Right cardiac atrium (tissue), 5 donors: ENCODE data around the gene CACFD1. TPM values are rescaled to one million over a fixed set of nuclear protein-coding genes. Genes with fewer than 3 reads are reported as not detected.
A peak's percentile ranks its signal among the peaks of the same experiment; 100 is the strongest.

ENCODE experiments used
- ATAC-seq, 2 donors: fragments of 200-7000 bp; cut with Tn5 transposase; one replicate each; pipeline versions ENCODE4 v1.8.0 to v1.9.1; 2020; ENCODE audit warnings: moderate library complexity in 2 of 2, mild to moderate bottlenecking in 1 of 2
- DNase-seq, 3 donors: peaks; one replicate each; pipeline ENCODE4 v3.0.0-alpha.2; 2020
- H3K27ac ChIP-seq: one replicate; pipeline ENCODE4 v1.5.1; 2013; ENCODE audit warnings: mild to moderate bottlenecking, low read length, control low read depth, moderate library complexity
- H3K27me3 ChIP-seq: one replicate; pipeline ENCODE4 v1.6.1; 2013; ENCODE audit not compliant: control insufficient read depth, insufficient read depth
- H3K4me1 ChIP-seq: one replicate; pipeline ENCODE4 v1.6.1; 2013; ENCODE audit warnings: low read length; ENCODE audit not compliant: control insufficient read depth, insufficient read depth
- H3K4me3 ChIP-seq: one replicate; pipeline ENCODE4 v1.5.1; 2013; ENCODE audit warnings: low read length, control low read depth
- H3K9me3 ChIP-seq: one replicate; pipeline ENCODE4 v1.6.1; 2013; ENCODE audit warnings: low read length; ENCODE audit not compliant: control insufficient read depth
- WGBS: extraction: QIAGEN DNeasy Blood & Tissue Kit; methylation state at CpG from one replicate; pipeline ENCODE4 v1.1.7; 2013; 5-methylcytosine and 5-hydroxymethylcytosine counted together
- intact Hi-C, 4 donors: fragments of 100-400 bp; cut with DNase I; formaldehyde crosslinking; loops; one replicate each; pipeline versions ENCODE4 v1.11.0 to v1.14.0; 2022 to 2023
- polyA plus RNA-seq: library from polyadenylated mRNA; stranded (reverse); fragments of 200-250 nt; gene quantifications from one replicate; pipeline ENCODE4 v1.2.3, GENCODE V29; 2013
- total RNA-seq, 4 donors: library from RNA; stranded (reverse); fragmentation: NEBNext Ultra II Directional; extraction: Animal tissue kit (Norgen Biotek cat#: 25700); gene quantifications; one replicate each; pipeline ENCODE4 v1.2.1, GENCODE V29; 2021
- donor health status: healthy with polysubstance abuse.
- donor health status: DM: no; HTN: yes; CAD: no.
- donor health status: DM: no; HTN: no; CAD: no.
- donor health status: DM: no; HTN: yes; CAD: no; lungs with severe emphysema.
- donor health status: DM: yes; HTN: yes; CAD: no.

CACFD1 gene
- total and polyA plus RNA-seq, 5 donors = 10.8 to 13.9 (median 13.7) TPM

GRCh38 chr9:133473743-133474142 lies 14.0 kb downstream of the CACFD1 start:
- no peaks in the 10 kb centered on the region for H3K27me3 ChIP-seq
- ATAC-seq (no peak), DNase-seq (peak in 1 of 3 donors; percentile 52)
- intact Hi-C loops = no loop called here
- 90% methylated on average over 20 of the region's 20 CpGs for WGBS
- H3K4me3 ChIP-seq = no peak overlapping the region
- no peaks in the 10 kb centered on the region for H3K4me1 ChIP-seq
- H3K9me3 ChIP-seq = no peaks in the 10 kb centered on the region
- H3K27ac ChIP-seq = no peak overlapping the region

DNA sequence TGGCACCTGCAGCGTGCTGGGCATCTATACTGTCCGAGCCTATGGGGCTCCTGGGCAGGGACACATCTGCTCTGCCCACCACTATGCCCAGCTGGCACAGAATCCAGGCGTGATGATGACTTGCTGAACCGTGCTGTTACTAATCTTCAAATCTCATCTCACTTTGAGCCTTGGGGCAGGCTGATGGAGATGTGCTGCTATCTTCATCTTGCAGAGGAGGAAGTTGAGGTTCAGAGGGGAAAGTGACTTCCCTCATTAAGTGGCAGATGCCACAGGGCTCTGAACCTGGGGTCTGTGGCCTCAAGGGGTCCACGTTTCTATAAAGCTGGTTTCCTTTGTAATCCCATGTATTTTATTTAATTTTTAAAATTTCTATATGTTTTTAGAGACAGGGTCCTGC lies 14.4 kb downstream of the CACFD1 start:
- Histone ChIP-seq H3K27ac (no peak overlapping the region), H3K4me3 (no peak overlapping the region), H3K4me1 (no peaks in the 10 kb centered on the region), H3K27me3 (no peaks in the 10 kb centered on the region), H3K9me3 (no peaks in the 10 kb centered on the region)
- intact Hi-C loops = no loop called here
- WGBS = 73% methylated on average over 5 of the region's 5 CpGs
- ATAC-seq (no peak), DNase-seq (peak in 1 of 3 donors; percentile 51)

GRCh38 chr9:133474853-133475252 lies 15.1 kb downstream of the CACFD1 start:
- ATAC-seq = no peak
- DNase-seq = peak in 1 of 3 donors; percentile 50
- Histone ChIP-seq H3K4me1 (no peaks in the 10 kb centered on the region), H3K4me3 (no peak overlapping the region), H3K27me3 (no peaks in the 10 kb centered on the region), H3K9me3 (no peaks in the 10 kb centered on the region), H3K27ac (no peak overlapping the region)
- 89% methylated on average over 20 of the region's 20 CpGs for WGBS
- intact Hi-C loops = no loop called here

- Histone ChIP-seq H3K27ac (no peak overlapping the region), H3K9me3 (no peaks in the 10 kb centered on the region), H3K27me3 (no peaks in the 10 kb centered on the region), H3K4me1 (no peaks in the 10 kb centered on the region), H3K4me3 (no peak overlapping the region)
- ATAC-seq (no peak), DNase-seq (peak in 2 of 3 donors; percentile 26 to 66)
- 92% methylated on average over 27 of the region's 27 CpGs for WGBS
- intact Hi-C loops = no loop called here
Observed at GRCh38 chr9:133475292-133476012, 15.7 kb downstream of the CACFD1 start.

- no peaks in the 10 kb centered on the region for H3K9me3 ChIP-seq
- 86% methylated on average over 27 of the region's 27 CpGs for WGBS
- intact Hi-C loops = no loop called here
- ATAC-seq (no peak), DNase-seq (peak in 2 of 3 donors; percentile 44 to 50)
- H3K27ac ChIP-seq = no peak overlapping the region
- no peaks in the 10 kb centered on the region for H3K4me1 ChIP-seq
- no peak overlapping the region for H3K4me3 ChIP-seq
- no peaks in the 10 kb centered on the region for H3K27me3 ChIP-seq
Observed at GRCh38 chr9:133476036-133476931, 16.5 kb downstream of the CACFD1 start.

GRCh38 chr9:133476941-133477340 lies 17.2 kb downstream of the CACFD1 start:
- no peaks in the 10 kb centered on the region for H3K4me1 ChIP-seq
- 95% methylated on average over 21 of the region's 21 CpGs for WGBS
- intact Hi-C loops = no loop called here
- H3K27ac ChIP-seq = no peak overlapping the region
- H3K9me3 ChIP-seq = no peaks in the 10 kb centered on the region
- ATAC-seq = no peak
- H3K4me3 ChIP-seq = no peak overlapping the region
- DNase-seq = peak in 2 of 3 donors; percentile 36 to 50
- no peaks in the 10 kb centered on the region for H3K27me3 ChIP-seq

GRCh38 chr9:133477461-133477860 lies 17.7 kb downstream of the CACFD1 start:
- Histone ChIP-seq H3K9me3 (no peaks in the 10 kb centered on the region), H3K4me1 (no peaks in the 10 kb centered on the region), H3K4me3 (no peak overlapping the region), H3K27ac (no peak overlapping the region), H3K27me3 (no peaks in the 10 kb centered on the region)
- peak in 2 of 3 donors; percentile 26 to 46 for DNase-seq
- intact Hi-C loops = no loop called here
- WGBS = 95% methylated on average over 4 of the region's 4 CpGs
- no peak for ATAC-seq

- Histone ChIP-seq H3K4me3 (peak overlapping the region; percentile 53), H3K4me1 (no peaks in the 10 kb centered on the region), H3K27me3 (no peaks in the 10 kb centered on the region), H3K9me3 (no peaks in the 10 kb centered on the region), H3K27ac (peak overlapping the region; percentile 7)
- intact Hi-C loops = no loop called here
- WGBS = 36% methylated on average over 17 of the region's 17 CpGs
- peak; percentile 8 to 62 for ATAC-seq
- peak; percentile 63 to 81 (median 66) for DNase-seq
Observed at GRCh38 chr9:133477992-133478850, 18.4 kb downstream of the CACFD1 start.

- WGBS = under 1% methylated on average over 84 of the region's 84 CpGs
- intact Hi-C loops = no loop called here
- H3K27me3 ChIP-seq = no peaks in the 10 kb centered on the region
- H3K4me1 ChIP-seq = no peaks in the 10 kb centered on the region
- peak within 1 kb of the TSS; percentile 53 for H3K4me3 ChIP-seq
- H3K27ac ChIP-seq = peak within 1 kb of the TSS; percentile 9
- DNase-seq (peak; percentile 92 to 96 (median 95)), ATAC-seq (peak; percentile 98)
- H3K9me3 ChIP-seq = no peaks in the 10 kb centered on the region
Observed at GRCh38 chr9:133478851-133479711, 19.3 kb downstream of the CACFD1 start, which contains the start of gene SLC2A6. TSS of gene SLC2A6 (minus strand) at chr9:133479099. CDS start at chr9:133479059, 40 bp downstream.

- intact Hi-C loops = loop anchor here in 2 of 4 donors (10.0 kb wide), 1 partner anchor 299 kb away; no protein-coding TSS in a partner anchor
- no peak for ATAC-seq
- Histone ChIP-seq H3K4me3 (no peak overlapping the region), H3K4me1 (no peaks in the 10 kb centered on the region), H3K27ac (no peak overlapping the region), H3K27me3 (no peaks in the 10 kb centered on the region), H3K9me3 (no peaks in the 10 kb centered on the region)
- DNase-seq = peak in 1 of 3 donors; percentile 17
- WGBS = 85% methylated on average over 9 of the region's 9 CpGs
Observed at GRCh38 chr9:133483611-133484010, 23.8 kb downstream of the CACFD1 start.
